GM12878 (cell line): ENCODE results near the gene TAX1BP3. TPM values are rescaled to one million over a fixed set of nuclear protein-coding genes. Genes with fewer than 3 reads are reported as not detected.
A peak's percentile ranks its signal among the peaks of the same experiment; 100 is the strongest.

Source experiments
- ASH2L ChIP-seq: fragments of 300-600, 200-600 bp; sonication (generic); IDR thresholded peaks from 2 replicates; pipeline ENCODE4 v1.6.1; 2017; ENCODE audit warnings: low read depth, mild to moderate bottlenecking, borderline replicate concordance
- DPF2 ChIP-seq: fragments of 450-650 bp; IDR thresholded peaks from 2 replicates; pipeline ENCODE4 v1.6.1; 2017; ENCODE audit warnings: mild to moderate bottlenecking
- FOXM1 ChIP-seq: IDR thresholded peaks from 2 replicates; pipeline ENCODE4 v1.6.1; 2012; ENCODE audit warnings: low read depth, mild to moderate bottlenecking, inconsistent platforms, low read length, moderate library complexity
- LARP7 ChIP-seq: fragments of 450-650 bp; IDR thresholded peaks from 2 replicates; pipeline ENCODE4 v1.6.1; 2017; ENCODE audit warnings: mild to moderate bottlenecking
- MTA2 ChIP-seq: fragments of 450-650 bp; IDR thresholded peaks from 2 replicates; pipeline ENCODE4 v1.6.1; 2016; ENCODE audit warnings: low read depth, mild to moderate bottlenecking, moderate library complexity
- MTA3 ChIP-seq: IDR thresholded peaks from 2 replicates; pipeline ENCODE4 v1.6.1; 2012; ENCODE audit warnings: low read length, inconsistent platforms, borderline replicate concordance
- NBN ChIP-seq: fragments of 450-650 bp; IDR thresholded peaks from 2 replicates; pipeline ENCODE4 v1.6.1; 2016
- NFXL1 ChIP-seq: fragments of 450-650 bp; IDR thresholded peaks from 2 replicates; pipeline ENCODE4 v1.6.1; 2017; ENCODE audit warnings: antibody characterized with exemption, mild to moderate bottlenecking, borderline replicate concordance
- POLR2A ChIP-seq: IDR thresholded peaks from 2 replicates; pipeline ENCODE4 v1.6.1; 2011; ENCODE audit warnings: low read depth, mild to moderate bottlenecking, low read length
- POLR2AphosphoS2 ChIP-seq: IDR thresholded peaks from 2 replicates; pipeline ENCODE4 v1.6.1; 2011; ENCODE audit warnings: low read depth, mild to moderate bottlenecking, low read length, improper control_type of control experiment, moderate library complexity
- POU2F2 ChIP-seq: IDR thresholded peaks from 3 replicates; pipeline ENCODE4 v1.6.1; 2011; ENCODE audit warnings: low read depth, mild to moderate bottlenecking, low read length, borderline replicate concordance
- RB1 ChIP-seq: fragments of 450-650 bp; formaldehyde crosslinking; IDR thresholded peaks from 2 replicates; pipeline ENCODE4 v1.6.1; 2017; ENCODE audit warnings: mild to moderate bottlenecking, borderline replicate concordance
- SIN3A ChIP-seq: IDR thresholded peaks from 2 replicates; pipeline ENCODE4 v1.6.1; 2012; ENCODE audit warnings: low read depth, low read length, improper control_type of control experiment
- SP1 ChIP-seq: IDR thresholded peaks from one replicate; pipeline ENCODE4 v1.6.1; 2011; ENCODE audit warnings: low read depth, low read length
- STAT3 ChIP-seq: IDR thresholded peaks from 2 replicates; pipeline ENCODE4 v1.6.1; 2011; ENCODE audit warnings: low read depth, low read length, improper control_type of control experiment
- TBL1XR1 ChIP-seq: IDR thresholded peaks from 2 replicates; pipeline ENCODE4 v1.6.1; 2012; ENCODE audit warnings: low read depth, low read length, improper control_type of control experiment
- ZNF207 ChIP-seq: fragments of 450-650 bp; IDR thresholded peaks from 2 replicates; pipeline ENCODE4 v1.6.1; 2014; ENCODE audit warnings: antibody characterized with exemption, mild to moderate bottlenecking, borderline replicate concordance
- polyA plus RNA-seq, 11 experiments: library from polyadenylated mRNA; depleted of rRNA in 4 of 11; unstranded in 6 of 11; stranded (reverse) in 5 of 11; fragments of >200 nt; fragmentation: Nextera tagmentation in 4 of 11; fragmentation: Illumina TruSeq in 1 of 11; extraction: Ambion mirVana in 4 of 11; extraction: Trizol in 1 of 11; gene quantifications; 1 replicate in 1 of 11; 2 replicates in 10 of 11; pipeline versions ENCODE4 v1.2.1 to v1.2.3, GENCODE V29; 2011 to 2016; ENCODE audit warnings: inconsistent platforms in 2 of 11, missing spikeins in 2 of 11, low read depth in 1 of 11
- total RNA-seq, 4 experiments: library from RNA; depleted of rRNA in 3 of 4; stranded (reverse); fragments of >200 nt in 3 of 4; fragmentation: Illumina TruSeq in 1 of 4; extraction: Trizol in 1 of 4; gene quantifications; 2 replicates each; pipeline versions ENCODE4 v1.2.1 to v1.2.3, GENCODE V29; 2013 to 2021
- TF ChIP-seq, protein P1 (sequence below): IDR thresholded peaks from 2 replicates; pipeline ENCODE4 v1.6.1; 2011; ENCODE audit warnings: low read depth, low read length, improper control_type of control experiment, borderline replicate concordance
- TF ChIP-seq, protein P2 (sequence below): fragments of 450-650 bp; IDR thresholded peaks from 2 replicates; pipeline ENCODE4 v1.6.1; 2017; ENCODE audit warnings: mild to moderate bottlenecking, moderate library complexity
- TF ChIP-seq, protein P3 (sequence below): fragments of 450-650 bp; IDR thresholded peaks from 2 replicates; pipeline ENCODE4 v1.6.1; 2016; ENCODE audit warnings: mild to moderate bottlenecking
- TF ChIP-seq, protein P4 (sequence below): fragments of 450-650 bp; IDR thresholded peaks from 2 replicates; pipeline ENCODE4 v1.6.1; 2017; ENCODE audit warnings: borderline replicate concordance
- TF ChIP-seq, protein P5 (sequence below): fragments of 450-650 bp; IDR thresholded peaks from 2 replicates; pipeline ENCODE4 v1.6.1; 2018; ENCODE audit warnings: mild to moderate bottlenecking, low read depth, moderate library complexity; ENCODE audit not compliant: partially characterized antibody

TAX1BP3 gene
- total and polyA plus RNA-seq, 10 of the 15 experiments (the other 5 are each of a cell fraction or from before 2014, with no cell fraction given): 1.00 to 40.4 (median 15.4) TPM

DNA sequence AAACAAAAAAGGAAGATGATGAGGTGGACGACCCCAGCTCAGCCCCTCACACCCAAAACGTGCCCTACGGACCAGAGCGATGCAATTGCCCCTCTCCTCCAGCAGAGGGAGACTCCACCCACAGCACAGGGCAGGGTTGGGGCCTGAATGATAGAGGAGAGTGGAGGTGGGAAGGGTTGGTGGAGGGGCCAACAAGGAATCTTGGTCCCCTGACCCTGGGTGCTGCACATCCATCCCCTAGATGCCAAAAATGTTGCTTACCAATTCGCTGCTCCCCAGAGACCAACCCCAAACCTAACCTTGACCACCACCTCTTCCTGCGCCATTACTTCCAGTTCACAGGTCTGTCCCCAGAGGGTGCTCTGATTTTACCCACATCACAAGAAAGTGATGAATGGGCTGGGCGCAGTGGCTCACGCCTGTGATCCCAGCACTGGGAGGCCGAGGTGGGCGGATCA is 14.7 kb upstream of the TAX1BP3 start (continued):
- TF ChIP-seq, protein P1, sequence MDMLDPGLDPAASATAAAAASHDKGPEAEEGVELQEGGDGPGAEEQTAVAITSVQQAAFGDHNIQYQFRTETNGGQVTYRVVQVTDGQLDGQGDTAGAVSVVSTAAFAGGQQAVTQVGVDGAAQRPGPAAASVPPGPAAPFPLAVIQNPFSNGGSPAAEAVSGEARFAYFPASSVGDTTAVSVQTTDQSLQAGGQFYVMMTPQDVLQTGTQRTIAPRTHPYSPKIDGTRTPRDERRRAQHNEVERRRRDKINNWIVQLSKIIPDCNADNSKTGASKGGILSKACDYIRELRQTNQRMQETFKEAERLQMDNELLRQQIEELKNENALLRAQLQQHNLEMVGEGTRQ: no peak
- TF ChIP-seq STAT3: no peak
- TF ChIP-seq POLR2A: peak; percentile 44; the same call in 1 of the 2 replicates
- peak; percentile 82 for TF ChIP-seq NBN
- TF ChIP-seq, protein P2, sequence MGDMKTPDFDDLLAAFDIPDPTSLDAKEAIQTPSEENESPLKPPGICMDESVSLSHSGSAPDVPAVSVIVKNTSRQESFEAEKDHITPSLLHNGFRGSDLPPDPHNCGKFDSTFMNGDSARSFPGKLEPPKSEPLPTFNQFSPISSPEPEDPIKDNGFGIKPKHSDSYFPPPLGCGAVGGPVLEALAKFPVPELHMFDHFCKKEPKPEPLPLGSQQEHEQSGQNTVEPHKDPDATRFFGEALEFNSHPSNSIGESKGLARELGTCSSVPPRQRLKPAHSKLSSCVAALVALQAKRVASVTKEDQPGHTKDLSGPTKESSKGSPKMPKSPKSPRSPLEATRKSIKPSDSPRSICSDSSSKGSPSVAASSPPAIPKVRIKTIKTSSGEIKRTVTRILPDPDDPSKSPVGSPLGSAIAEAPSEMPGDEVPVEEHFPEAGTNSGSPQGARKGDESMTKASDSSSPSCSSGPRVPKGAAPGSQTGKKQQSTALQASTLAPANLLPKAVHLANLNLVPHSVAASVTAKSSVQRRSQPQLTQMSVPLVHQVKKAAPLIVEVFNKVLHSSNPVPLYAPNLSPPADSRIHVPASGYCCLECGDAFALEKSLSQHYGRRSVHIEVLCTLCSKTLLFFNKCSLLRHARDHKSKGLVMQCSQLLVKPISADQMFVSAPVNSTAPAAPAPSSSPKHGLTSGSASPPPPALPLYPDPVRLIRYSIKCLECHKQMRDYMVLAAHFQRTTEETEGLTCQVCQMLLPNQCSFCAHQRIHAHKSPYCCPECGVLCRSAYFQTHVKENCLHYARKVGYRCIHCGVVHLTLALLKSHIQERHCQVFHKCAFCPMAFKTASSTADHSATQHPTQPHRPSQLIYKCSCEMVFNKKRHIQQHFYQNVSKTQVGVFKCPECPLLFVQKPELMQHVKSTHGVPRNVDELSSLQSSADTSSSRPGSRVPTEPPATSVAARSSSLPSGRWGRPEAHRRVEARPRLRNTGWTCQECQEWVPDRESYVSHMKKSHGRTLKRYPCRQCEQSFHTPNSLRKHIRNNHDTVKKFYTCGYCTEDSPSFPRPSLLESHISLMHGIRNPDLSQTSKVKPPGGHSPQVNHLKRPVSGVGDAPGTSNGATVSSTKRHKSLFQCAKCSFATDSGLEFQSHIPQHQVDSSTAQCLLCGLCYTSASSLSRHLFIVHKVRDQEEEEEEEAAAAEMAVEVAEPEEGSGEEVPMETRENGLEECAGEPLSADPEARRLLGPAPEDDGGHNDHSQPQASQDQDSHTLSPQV: 0 out of 2 replicates have a peak, but pooled peaks have one; percentile 45
- TF ChIP-seq ASH2L: no peak
- TF ChIP-seq, protein P3, sequence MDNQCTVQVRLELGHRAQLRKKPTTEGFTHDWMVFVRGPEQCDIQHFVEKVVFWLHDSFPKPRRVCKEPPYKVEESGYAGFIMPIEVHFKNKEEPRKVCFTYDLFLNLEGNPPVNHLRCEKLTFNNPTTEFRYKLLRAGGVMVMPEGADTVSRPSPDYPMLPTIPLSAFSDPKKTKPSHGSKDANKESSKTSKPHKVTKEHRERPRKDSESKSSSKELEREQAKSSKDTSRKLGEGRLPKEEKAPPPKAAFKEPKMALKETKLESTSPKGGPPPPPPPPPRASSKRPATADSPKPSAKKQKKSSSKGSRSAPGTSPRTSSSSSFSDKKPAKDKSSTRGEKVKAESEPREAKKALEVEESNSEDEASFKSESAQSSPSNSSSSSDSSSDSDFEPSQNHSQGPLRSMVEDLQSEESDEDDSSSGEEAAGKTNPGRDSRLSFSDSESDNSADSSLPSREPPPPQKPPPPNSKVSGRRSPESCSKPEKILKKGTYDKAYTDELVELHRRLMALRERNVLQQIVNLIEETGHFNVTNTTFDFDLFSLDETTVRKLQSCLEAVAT: peak; percentile 84
- TF ChIP-seq, protein P4, sequence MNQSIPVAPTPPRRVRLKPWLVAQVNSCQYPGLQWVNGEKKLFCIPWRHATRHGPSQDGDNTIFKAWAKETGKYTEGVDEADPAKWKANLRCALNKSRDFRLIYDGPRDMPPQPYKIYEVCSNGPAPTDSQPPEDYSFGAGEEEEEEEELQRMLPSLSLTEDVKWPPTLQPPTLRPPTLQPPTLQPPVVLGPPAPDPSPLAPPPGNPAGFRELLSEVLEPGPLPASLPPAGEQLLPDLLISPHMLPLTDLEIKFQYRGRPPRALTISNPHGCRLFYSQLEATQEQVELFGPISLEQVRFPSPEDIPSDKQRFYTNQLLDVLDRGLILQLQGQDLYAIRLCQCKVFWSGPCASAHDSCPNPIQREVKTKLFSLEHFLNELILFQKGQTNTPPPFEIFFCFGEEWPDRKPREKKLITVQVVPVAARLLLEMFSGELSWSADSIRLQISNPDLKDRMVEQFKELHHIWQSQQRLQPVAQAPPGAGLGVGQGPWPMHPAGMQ: no peak
- no peak for TF ChIP-seq MTA3
- TF ChIP-seq, protein P5, sequence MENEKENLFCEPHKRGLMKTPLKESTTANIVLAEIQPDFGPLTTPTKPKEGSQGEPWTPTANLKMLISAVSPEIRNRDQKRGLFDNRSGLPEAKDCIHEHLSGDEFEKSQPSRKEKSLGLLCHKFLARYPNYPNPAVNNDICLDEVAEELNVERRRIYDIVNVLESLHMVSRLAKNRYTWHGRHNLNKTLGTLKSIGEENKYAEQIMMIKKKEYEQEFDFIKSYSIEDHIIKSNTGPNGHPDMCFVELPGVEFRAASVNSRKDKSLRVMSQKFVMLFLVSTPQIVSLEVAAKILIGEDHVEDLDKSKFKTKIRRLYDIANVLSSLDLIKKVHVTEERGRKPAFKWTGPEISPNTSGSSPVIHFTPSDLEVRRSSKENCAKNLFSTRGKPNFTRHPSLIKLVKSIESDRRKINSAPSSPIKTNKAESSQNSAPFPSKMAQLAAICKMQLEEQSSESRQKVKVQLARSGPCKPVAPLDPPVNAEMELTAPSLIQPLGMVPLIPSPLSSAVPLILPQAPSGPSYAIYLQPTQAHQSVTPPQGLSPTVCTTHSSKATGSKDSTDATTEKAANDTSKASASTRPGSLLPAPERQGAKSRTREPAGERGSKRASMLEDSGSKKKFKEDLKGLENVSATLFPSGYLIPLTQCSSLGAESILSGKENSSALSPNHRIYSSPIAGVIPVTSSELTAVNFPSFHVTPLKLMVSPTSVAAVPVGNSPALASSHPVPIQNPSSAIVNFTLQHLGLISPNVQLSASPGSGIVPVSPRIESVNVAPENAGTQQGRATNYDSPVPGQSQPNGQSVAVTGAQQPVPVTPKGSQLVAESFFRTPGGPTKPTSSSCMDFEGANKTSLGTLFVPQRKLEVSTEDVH: no peak
- TF ChIP-seq TBL1XR1: no peak
- peak; percentile 64; the same call in 1 of the 2 replicates for TF ChIP-seq DPF2
- no peak for TF ChIP-seq POLR2AphosphoS2
- TF ChIP-seq POU2F2: no peak
- no peak for TF ChIP-seq SP1
- peak; percentile 43 for TF ChIP-seq FOXM1
- TF ChIP-seq RB1: peak; percentile 82; the same call in 1 of the 2 replicates
- TF ChIP-seq SIN3A: no peak
- TF ChIP-seq ZNF207: peak; percentile 73; the same call in 1 of the 2 replicates
- peak; percentile 71 for TF ChIP-seq LARP7
- no peak for TF ChIP-seq NFXL1
- peak; percentile 67 for TF ChIP-seq MTA2
